H1 (cell line): Measurements from ENCODE around the gene SLC8A1.

ENCODE experiments used
- CEBPB ChIP-seq: IDR thresholded peaks from 2 replicates; pipeline ENCODE4 v1.6.1; 2012; ENCODE audit warnings: low read depth, low read length
- CREB1 ChIP-seq: IDR thresholded peaks from 2 replicates; pipeline ENCODE4 v1.6.1; 2012; ENCODE audit warnings: inconsistent platforms
- CTCF ChIP-seq, 3 experiments: IDR thresholded peaks; 1 replicate in 2 of 3; 2 replicates in 1 of 3; pipeline versions ENCODE4 v1.5.1 to v1.6.1; 2011; ENCODE audit warnings: low read length in 3 of 3, mild to moderate bottlenecking in 3 of 3, inconsistent platforms in 2 of 3, low read depth in 1 of 3, moderate library complexity in 1 of 3; ENCODE audit not compliant: insufficient read depth in 1 of 3; ENCODE audit errors: control extremely low read depth in 1 of 3
- EGR1 ChIP-seq: IDR thresholded peaks from 2 replicates; pipeline ENCODE4 v1.6.1; 2011; ENCODE audit warnings: low read depth, low read length, borderline replicate concordance
- MAX ChIP-seq: IDR thresholded peaks from 2 replicates; pipeline ENCODE4 v1.6.1; 2012; ENCODE audit warnings: inconsistent platforms
- POLR2A ChIP-seq, 2 experiments: IDR thresholded peaks; 1 replicate in 1 of 2; 2 replicates in 1 of 2; pipeline ENCODE4 v1.6.1; 2011; ENCODE audit warnings: low read depth in 2 of 2, low read length in 2 of 2, mild to moderate bottlenecking in 2 of 2; ENCODE audit errors: control extremely low read depth in 1 of 2
- POLR2AphosphoS5 ChIP-seq: IDR thresholded peaks from 2 replicates; pipeline ENCODE4 v1.6.1; 2011; ENCODE audit warnings: low read depth, low read length
- RNF2 ChIP-seq: fragments of 200-900, 300-1000 bp; sonication (generic); IDR thresholded peaks from 2 replicates; pipeline ENCODE4 v1.7.1; 2016; ENCODE audit warnings: borderline replicate concordance, low read depth, mild to moderate bottlenecking, antibody characterized with exemption, low read length; ENCODE audit not compliant: poor library complexity, severe bottlenecking; ENCODE audit errors: missing control alignments
- RXRA ChIP-seq: IDR thresholded peaks from 2 replicates; pipeline ENCODE4 v1.6.1; 2011; ENCODE audit warnings: low read depth, mild to moderate bottlenecking, low read length, moderate library complexity; ENCODE audit not compliant: insufficient read depth
- SP1 ChIP-seq: IDR thresholded peaks from 2 replicates; pipeline ENCODE4 v1.6.1; 2011; ENCODE audit warnings: low read depth, low read length
- SRF ChIP-seq: IDR thresholded peaks from 2 replicates; pipeline ENCODE4 v1.6.1; 2011; ENCODE audit warnings: mild to moderate bottlenecking, low read depth, low read length, moderate library complexity
- TAF7 ChIP-seq: optimal IDR thresholded peaks from 2 replicates; pipeline ENCODE3; 2011; ENCODE audit warnings: low read depth, mild to moderate bottlenecking, inconsistent platforms, low read length, moderate library complexity, borderline replicate concordance

GRCh38 chr2:40435426-40436092 is 16.3 kb downstream of the SLC8A1 start:
- TF ChIP-seq RNF2 (no peak), CTCF (IDR thresholded peaks at IDR 0.05; ENCODE audit: control extremely low read depth in 1 of 3, insufficient read depth in 1 of 3, low read depth in 1 of 3, low read length in 3 of 3) (no peak), POLR2A (IDR thresholded peaks at IDR 0.05; ENCODE audit: control extremely low read depth in 1 of 2, low read depth in 2 of 2, low read length in 2 of 2) (no peak), EGR1 (no peak), RXRA (no peak), SP1 (no peak), CEBPB (no peak), SRF (no peak), POLR2AphosphoS5 (no peak), MAX (no peak), TAF7 (no peak), CREB1 (no peak)
